Measurements from ENCODE around the gene AKNA.

AKNA gene

DNA sequence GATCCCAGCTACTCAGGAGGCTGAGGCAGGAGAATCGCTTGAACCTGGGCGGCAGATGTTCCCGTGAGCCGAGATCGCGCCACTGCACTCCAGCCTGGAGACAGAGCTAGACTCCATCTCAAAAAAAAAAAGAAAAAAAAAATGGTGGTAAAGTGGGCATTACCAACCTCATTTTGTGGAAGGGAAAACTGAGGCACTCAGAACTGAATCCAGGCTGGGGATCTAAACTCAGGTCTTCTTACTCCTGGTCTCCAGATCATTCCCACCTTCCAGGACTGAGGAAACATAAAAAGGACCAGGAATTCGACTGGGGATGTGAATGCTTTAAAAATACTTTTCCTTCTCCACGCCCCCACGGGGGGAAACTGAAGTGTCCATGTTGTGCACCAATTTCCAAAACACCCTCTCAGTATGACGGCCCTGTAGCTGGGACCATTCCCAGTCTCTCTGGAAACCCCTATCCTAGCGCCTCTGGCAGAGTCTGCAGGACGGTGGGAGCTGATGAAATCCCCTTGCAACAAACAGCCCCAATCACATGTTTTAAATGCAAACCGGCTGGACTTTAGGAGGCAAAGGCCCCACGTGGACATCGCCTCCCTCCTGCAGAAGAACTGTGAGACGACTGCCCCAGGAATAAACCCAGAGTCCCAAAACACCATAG lies 8.9 kb upstream of the AKNA start:
- Histone ChIP-seq H3K9me3 (ENCODE audit: control insufficient read depth, low read length) (no peaks in the 10 kb centered on the region), H3K4me1 (ENCODE audit: control insufficient read depth, insufficient read depth, low read length, poor library complexity, severe bottlenecking) (peaks cover 7% of the 10 kb centered on the region), H3K27ac (ENCODE audit: low read depth, low read length, severe bottlenecking) (peak overlapping the region; percentile 77), H3K4me3 (ENCODE audit: extremely low read depth, insufficient read depth, low read length, poor library complexity, severe bottlenecking) (no peak overlapping the region), H3K36me3 (ENCODE audit: control insufficient read depth, insufficient read depth, low read length) (no peaks in the 10 kb centered on the region)
- 65 to 66% methylated on average over 12 of the region's 16 CpGs for WGBS, 2 experiments (ENCODE audit: insufficient coverage in 2 of 2)

DNA sequence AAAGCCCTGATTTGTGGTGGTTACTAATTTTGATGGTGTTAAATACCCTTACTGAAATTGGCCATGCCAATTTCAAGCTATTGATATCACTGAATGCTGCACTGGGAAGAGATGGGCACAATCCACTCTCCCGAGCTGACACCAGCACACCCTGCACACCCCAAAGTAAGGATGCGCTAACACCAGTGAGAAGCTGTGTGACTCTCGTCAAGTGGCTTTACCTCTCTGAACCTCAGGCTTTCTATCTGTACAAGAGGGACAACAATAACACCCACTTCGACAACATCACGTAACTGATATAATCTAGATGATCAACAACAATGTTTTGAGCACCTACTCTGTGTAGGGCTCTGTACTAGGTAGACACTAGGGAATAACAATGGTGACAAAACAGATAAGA lies 8.0 kb upstream of the AKNA start:
- no peak overlapping the region for H3K27ac ChIP-seq (ENCODE audit: low read depth, low read length, severe bottlenecking)
- no peak overlapping the region for H3K4me3 ChIP-seq (ENCODE audit: extremely low read depth, insufficient read depth, low read length, poor library complexity, severe bottlenecking)
- WGBS, 2 experiments (ENCODE audit: insufficient coverage in 2 of 2) = 89 to 100% methylated on average over 2 to 3 of the region's 5 CpGs
- H3K36me3 ChIP-seq (ENCODE audit: control insufficient read depth, insufficient read depth, low read length) = no peaks in the 10 kb centered on the region
- H3K9me3 ChIP-seq (ENCODE audit: control insufficient read depth, low read length) = no peaks in the 10 kb centered on the region
- H3K4me1 ChIP-seq (ENCODE audit: control insufficient read depth, insufficient read depth, low read length, poor library complexity, severe bottlenecking) = peaks cover 7% of the 10 kb centered on the region

DNA sequence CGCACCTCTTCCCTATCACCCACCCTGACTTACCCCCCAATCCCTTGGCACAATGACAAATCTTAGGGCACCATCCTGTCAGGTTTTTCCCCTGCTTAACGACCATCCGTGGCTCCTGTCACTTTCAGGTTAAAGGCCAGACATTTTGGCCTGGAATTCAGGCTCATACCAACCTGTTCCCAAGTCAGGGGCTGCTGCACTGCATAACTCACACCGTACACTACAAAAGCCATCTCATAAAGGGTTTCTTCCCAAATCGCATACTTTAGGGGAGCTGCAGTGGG lies 7.5 kb upstream of the AKNA start:
- peak overlapping the region; percentile 10 for H3K27ac ChIP-seq (ENCODE audit: low read depth, low read length, severe bottlenecking)
- H3K36me3 ChIP-seq (ENCODE audit: control insufficient read depth, insufficient read depth, low read length) = no peaks in the 10 kb centered on the region
- H3K4me3 ChIP-seq (ENCODE audit: extremely low read depth, insufficient read depth, low read length, poor library complexity, severe bottlenecking) = no peak overlapping the region
- WGBS, 2 experiments (ENCODE audit: insufficient coverage in 2 of 2) = 76% methylated on average over 3 to 5 of the region's 5 CpGs
- peaks cover 4% of the 10 kb centered on the region for H3K4me1 ChIP-seq (ENCODE audit: control insufficient read depth, insufficient read depth, low read length, poor library complexity, severe bottlenecking)
- no peaks in the 10 kb centered on the region for H3K9me3 ChIP-seq (ENCODE audit: control insufficient read depth, low read length)

DNA sequence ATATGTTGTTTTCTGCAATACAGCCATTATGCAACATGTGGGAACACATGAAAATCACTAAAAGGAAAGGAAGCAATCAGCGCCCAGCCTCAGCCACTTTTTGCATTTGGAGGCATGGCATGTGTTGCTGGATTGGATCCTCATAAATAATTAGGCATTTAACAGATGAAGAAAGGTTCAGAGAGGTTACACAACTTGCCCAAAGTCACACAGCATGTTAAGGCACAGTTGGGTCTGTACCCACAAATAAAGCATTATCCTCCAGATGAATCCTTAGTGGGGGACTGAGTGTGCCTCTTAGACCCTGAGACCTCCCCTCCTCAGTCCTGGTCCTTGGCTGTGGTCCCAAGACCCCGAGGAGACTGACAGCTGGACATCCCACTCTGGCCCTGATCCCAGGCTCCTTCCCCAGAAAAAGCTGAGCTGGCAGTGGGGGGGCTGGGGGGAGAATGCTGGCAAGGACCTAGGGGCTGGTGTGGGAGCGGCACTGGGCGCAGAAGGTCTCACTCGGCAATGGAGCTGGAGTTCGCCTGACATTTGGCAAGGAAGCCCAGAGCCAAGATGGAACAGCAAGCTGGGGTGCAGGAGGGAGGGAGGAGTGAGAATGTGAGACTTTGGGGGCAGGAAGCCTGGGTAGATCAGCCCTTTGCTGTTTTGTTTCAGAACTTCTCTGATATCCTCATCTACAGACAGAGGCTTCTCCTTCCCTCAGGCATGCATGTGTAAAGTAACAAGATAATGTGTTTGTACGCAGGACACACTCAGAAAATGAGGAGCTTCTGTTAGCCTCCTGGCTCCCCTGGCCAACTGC lies 6.9 kb upstream of the AKNA start:
- WGBS, 2 experiments (ENCODE audit: insufficient coverage in 2 of 2) = 86 to 96% methylated on average over 4 to 5 of the region's 7 CpGs
- peak overlapping the region; percentile 10 for H3K27ac ChIP-seq (ENCODE audit: low read depth, low read length, severe bottlenecking)

DNA sequence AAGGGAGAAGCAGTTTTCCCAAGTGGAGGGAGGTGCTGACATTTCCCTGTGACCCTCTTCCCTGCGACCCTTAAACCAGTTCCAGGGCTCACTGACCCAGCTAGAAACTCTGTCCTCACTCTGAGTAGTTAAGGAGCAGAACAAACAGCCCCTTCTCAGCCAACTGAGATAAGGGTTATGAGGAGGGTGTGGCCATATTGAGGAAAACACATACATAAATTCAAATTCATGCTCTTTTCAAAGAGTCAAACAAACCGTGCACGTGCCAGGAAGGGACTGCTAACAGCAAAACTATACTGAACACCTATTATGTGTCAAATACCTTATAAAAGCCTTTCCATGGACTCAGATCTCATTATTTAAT lies 4.9 kb upstream of the AKNA start:
- 100% methylated on average over 3 of the region's 3 CpGs; no CpG with 5 or more reads in 1 of the 2 experiments for WGBS, 2 experiments (ENCODE audit: insufficient coverage in 2 of 2)
- Histone ChIP-seq H3K4me3 (ENCODE audit: extremely low read depth, insufficient read depth, low read length, poor library complexity, severe bottlenecking) (no peak overlapping the region), H3K4me1 (ENCODE audit: control insufficient read depth, insufficient read depth, low read length, poor library complexity, severe bottlenecking) (peaks cover 8% of the 10 kb centered on the region), H3K36me3 (ENCODE audit: control insufficient read depth, insufficient read depth, low read length) (no peaks in the 10 kb centered on the region), H3K9me3 (ENCODE audit: control insufficient read depth, low read length) (no peaks in the 10 kb centered on the region), H3K27ac (ENCODE audit: low read depth, low read length, severe bottlenecking) (no peak overlapping the region)

More for the DNA sequence above, 6.9 kb upstream of the AKNA start:
- Histone ChIP-seq H3K9me3 (ENCODE audit: control insufficient read depth, low read length) (no peaks in the 10 kb centered on the region), H3K4me1 (ENCODE audit: control insufficient read depth, insufficient read depth, low read length, poor library complexity, severe bottlenecking) (peaks cover under 1% of the 10 kb centered on the region), H3K36me3 (ENCODE audit: control insufficient read depth, insufficient read depth, low read length) (no peaks in the 10 kb centered on the region), H3K4me3 (ENCODE audit: extremely low read depth, insufficient read depth, low read length, poor library complexity, severe bottlenecking) (no peak overlapping the region)

DNA sequence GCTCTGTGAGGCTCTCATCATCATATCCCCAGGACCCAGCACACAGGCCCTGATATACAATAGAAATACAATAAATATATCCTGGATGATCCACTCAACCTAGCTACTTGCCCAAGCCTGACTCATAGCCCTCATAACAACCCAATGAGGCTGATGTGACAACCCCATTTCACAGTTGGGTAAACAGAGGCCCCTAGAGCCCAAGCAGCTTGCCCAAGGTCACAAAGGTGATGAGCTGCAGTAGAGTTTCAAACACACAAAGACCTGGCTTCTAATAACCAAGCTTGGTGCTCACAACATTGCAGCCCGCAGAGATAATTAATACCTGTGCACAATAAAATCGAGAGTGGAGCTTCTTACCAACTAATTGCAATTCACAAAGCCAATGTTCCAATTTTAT lies 3.2 kb upstream of the AKNA start:
- Histone ChIP-seq H3K27ac (ENCODE audit: low read depth, low read length, severe bottlenecking) (no peak overlapping the region), H3K9me3 (ENCODE audit: control insufficient read depth, low read length) (no peaks in the 10 kb centered on the region), H3K4me1 (ENCODE audit: control insufficient read depth, insufficient read depth, low read length, poor library complexity, severe bottlenecking) (peaks cover 20% of the 10 kb centered on the region), H3K36me3 (ENCODE audit: control insufficient read depth, insufficient read depth, low read length) (no peaks in the 10 kb centered on the region), H3K4me3 (ENCODE audit: extremely low read depth, insufficient read depth, low read length, poor library complexity, severe bottlenecking) (no peak overlapping the region)
- 83 to 100% methylated on average over 1 to 2 of the region's 2 CpGs for WGBS, 2 experiments (ENCODE audit: insufficient coverage in 2 of 2)

DNA sequence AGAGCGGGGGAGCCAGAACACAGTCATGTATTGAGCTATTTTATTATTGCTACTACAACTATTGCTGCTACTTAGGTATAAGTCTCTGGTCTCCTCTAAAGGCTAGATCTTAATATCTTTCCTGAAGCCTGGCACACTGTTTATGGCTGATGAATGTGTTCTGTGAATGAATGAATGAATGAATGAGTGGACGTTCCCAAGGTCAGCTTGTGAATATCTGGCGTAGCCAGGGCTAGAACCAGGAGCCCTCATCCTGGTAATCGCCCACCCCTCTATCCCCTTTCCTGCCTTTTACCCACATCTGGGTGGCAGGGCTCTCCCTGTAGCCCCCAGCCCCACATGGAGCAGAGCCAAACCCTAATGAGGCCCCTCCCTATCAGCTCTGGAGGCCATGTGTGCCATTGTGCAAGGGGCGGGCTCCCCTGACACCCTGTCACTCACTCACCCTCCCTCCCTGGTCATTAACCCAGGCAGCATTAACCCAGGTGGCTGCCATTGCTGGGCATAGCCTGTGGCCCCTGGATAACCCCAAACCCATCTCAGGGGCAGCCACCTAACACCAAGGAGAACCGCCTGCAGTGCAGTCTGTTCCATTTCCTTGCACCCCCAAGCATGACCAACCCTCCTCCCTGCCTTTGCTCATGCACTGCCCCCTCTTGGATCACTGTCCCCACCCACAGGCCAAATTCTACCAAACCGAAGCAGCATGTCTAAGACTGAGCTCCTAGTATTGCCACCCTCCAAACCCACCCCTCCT lies 2.0 kb upstream of the AKNA start:
- H3K4me1 ChIP-seq (ENCODE audit: control insufficient read depth, insufficient read depth, low read length, poor library complexity, severe bottlenecking) = peaks cover 31% of the 10 kb centered on the region
- no peak overlapping the region for H3K27ac ChIP-seq (ENCODE audit: low read depth, low read length, severe bottlenecking)
- WGBS, 2 experiments (ENCODE audit: insufficient coverage in 2 of 2) = 82 to 83% methylated on average over 5 to 6 of the region's 7 CpGs
- peaks cover under 1% of the 10 kb centered on the region for H3K36me3 ChIP-seq (ENCODE audit: control insufficient read depth, insufficient read depth, low read length)
- no peaks in the 10 kb centered on the region for H3K9me3 ChIP-seq (ENCODE audit: control insufficient read depth, low read length)
- no peak overlapping the region for H3K4me3 ChIP-seq (ENCODE audit: extremely low read depth, insufficient read depth, low read length, poor library complexity, severe bottlenecking)

DNA sequence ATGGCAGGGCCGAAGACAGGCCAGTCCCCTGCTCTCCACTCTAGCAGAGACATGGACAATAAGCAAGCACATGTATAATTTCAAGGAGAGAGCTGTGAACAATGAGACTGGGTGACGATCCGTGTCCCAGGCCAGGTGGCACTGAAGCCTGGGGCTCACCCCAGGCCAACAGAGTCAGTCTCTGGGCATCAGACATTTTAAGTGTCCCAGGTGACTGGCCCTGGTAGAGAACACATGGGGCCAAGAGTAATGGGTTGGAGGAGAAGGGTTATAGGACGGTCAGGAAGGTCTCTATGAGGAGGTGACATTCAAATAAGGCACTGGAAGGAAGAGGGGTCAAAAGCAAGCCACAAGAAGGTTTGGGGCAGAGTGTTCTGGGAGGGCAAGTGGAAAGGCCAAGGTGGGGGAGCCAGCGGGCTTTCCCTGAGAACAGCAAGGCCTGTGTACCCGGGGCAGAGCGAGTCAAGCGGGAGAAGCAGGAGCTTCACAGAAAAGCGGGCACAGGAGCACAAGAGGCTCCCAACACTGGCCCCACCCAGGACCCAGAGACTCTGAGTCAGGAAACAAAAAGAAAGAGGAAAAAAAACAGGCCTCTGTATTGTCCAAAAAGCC lies 1.1 kb upstream of the AKNA start:
- H3K27ac ChIP-seq (ENCODE audit: low read depth, low read length, severe bottlenecking) = no peak overlapping the region
- peaks cover 41% of the 10 kb centered on the region for H3K4me1 ChIP-seq (ENCODE audit: control insufficient read depth, insufficient read depth, low read length, poor library complexity, severe bottlenecking)
- 83 to 95% methylated on average over 4 to 7 of the region's 9 CpGs for WGBS, 2 experiments (ENCODE audit: insufficient coverage in 2 of 2)
- H3K36me3 ChIP-seq (ENCODE audit: control insufficient read depth, insufficient read depth, low read length) = peaks cover 3% of the 10 kb centered on the region
- H3K4me3 ChIP-seq (ENCODE audit: extremely low read depth, insufficient read depth, low read length, poor library complexity, severe bottlenecking) = no peak overlapping the region
- no peaks in the 10 kb centered on the region for H3K9me3 ChIP-seq (ENCODE audit: control insufficient read depth, low read length)

DNA sequence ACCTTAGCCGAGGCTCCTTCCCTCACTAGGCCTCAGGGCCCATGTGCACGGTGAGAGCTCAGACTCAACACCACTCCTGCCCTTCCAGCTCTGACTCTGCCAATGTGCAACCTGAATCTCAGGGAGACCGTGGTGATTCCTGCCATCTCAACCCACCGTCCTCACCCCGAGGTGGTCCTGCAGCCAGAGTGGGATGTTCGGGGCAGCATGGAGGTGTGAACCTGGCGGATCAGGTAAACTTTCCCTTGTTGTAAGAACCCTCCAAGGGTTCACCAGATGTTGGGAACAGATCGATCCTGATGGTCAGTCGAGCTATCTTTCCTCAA lies 538 bp upstream of the AKNA start:
- Histone ChIP-seq H3K36me3 (ENCODE audit: control insufficient read depth, insufficient read depth, low read length) (peaks cover 3% of the 10 kb centered on the region), H3K27ac (ENCODE audit: low read depth, low read length, severe bottlenecking) (peak overlapping the region; percentile 79), H3K4me1 (ENCODE audit: control insufficient read depth, insufficient read depth, low read length, poor library complexity, severe bottlenecking) (peaks cover 46% of the 10 kb centered on the region), H3K9me3 (ENCODE audit: control insufficient read depth, low read length) (no peaks in the 10 kb centered on the region), H3K4me3 (ENCODE audit: extremely low read depth, insufficient read depth, low read length, poor library complexity, severe bottlenecking) (no peak overlapping the region)
- WGBS, 2 experiments (ENCODE audit: insufficient coverage in 2 of 2) = 79 to 80% methylated on average over 9 of the region's 9 CpGs

DNA sequence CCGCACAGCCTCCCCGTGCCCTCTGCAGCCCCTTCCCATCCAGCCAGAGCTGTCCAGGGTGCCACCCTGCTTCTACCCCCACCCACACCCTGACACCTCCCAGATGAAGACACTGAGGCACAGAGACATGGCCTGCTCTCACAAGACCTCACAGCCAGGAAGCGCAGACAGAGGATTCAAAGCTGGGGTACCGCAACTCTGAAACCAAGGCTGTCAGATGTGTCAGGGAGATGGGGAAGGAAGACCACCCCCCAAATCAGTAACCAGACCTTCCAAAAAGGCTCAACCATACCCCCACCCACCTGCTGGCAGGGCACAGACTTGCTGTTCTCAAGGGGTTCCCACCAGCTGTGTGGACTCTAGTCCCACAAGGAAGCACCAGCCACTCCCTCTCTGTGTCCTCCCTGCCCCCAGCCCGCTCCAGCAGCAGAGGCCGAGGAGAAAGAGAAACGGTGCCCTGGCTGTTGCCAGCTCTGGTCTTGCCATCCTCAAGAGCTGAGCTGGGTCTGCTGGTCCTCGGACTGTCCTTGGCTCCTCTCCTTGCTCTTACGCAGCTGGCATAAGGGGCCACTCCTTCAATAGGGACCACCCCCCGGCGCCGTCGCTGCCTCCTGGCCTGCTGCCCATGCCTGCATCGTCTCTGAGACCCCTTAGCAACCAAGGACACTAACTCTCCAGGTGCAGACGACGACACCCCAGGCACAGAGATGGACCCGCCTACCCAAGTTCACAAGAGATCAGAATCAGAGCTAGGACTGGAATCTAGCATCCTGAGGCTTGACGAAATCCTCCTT lies 699 bp downstream of the AKNA start:
- H3K36me3 ChIP-seq (ENCODE audit: control insufficient read depth, insufficient read depth, low read length) = peaks cover 3% of the 10 kb centered on the region
- H3K9me3 ChIP-seq (ENCODE audit: control insufficient read depth, low read length) = no peaks in the 10 kb centered on the region
- 43 to 50% methylated on average over 14 to 15 of the region's 18 CpGs for WGBS, 2 experiments (ENCODE audit: insufficient coverage in 2 of 2)
- peak overlapping the region; percentile 79 for H3K27ac ChIP-seq (ENCODE audit: low read depth, low read length, severe bottlenecking)
- peak overlapping the region; percentile 46 for H3K4me3 ChIP-seq (ENCODE audit: extremely low read depth, insufficient read depth, low read length, poor library complexity, severe bottlenecking)
- peaks cover 51% of the 10 kb centered on the region for H3K4me1 ChIP-seq (ENCODE audit: control insufficient read depth, insufficient read depth, low read length, poor library complexity, severe bottlenecking)

Data from mesodermal cell (in vitro differentiated cells).